Measurements from ENCODE around the gene GPBAR1. TPM values are rescaled to one million over a fixed set of nuclear protein-coding genes. Genes with fewer than 3 reads are reported as not detected.

Gene GPBAR1
- total and polyA plus RNA-seq, 4 donors, result 0.42 to 2.7 (median 1.8) TPM

DNA sequence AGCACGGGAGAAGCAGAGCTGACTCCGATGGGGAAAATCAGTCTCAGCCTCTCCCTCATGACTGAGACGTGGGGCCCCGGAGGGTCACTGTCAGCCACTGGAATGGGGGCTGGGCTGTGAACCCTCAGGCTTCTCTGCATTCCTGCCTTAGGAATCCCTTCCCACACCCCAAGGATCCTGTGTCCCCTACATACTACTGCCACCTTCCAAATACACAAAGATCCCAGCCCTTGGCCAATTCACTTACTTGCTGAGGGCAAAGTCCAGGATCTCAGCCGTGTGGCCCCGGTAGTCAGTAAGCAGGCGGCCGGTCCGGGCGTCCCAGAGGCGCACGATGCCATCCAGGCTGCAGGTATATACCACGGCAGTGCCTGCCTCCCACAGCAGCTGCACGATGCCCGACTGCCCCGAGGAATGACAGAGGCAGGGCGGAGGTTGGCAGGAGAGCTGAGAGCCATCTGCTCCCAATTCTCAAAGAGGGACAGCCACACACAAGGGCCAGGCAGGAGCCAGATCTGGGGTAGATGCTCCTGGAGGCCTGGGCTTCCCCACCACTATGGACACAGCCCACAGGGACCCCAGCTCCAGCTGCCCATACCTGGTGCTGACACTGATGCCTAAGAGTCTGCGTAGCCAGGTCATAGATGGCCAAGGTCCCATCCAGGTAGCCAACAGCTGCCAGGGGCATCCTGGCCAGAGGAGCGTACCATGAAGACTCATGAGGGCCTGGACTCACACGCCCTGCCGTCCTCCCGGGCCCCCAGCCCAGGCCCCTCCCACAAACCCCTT, 4.2 kb downstream of the GPBAR1 start:
- H3K27me3 ChIP-seq (ENCODE audit: control insufficient read depth in 4 of 4, insufficient read depth in 4 of 4, low read length in 3 of 4), result no peaks in the 10 kb centered on the region
- no peak overlapping the region for H3K4me3 ChIP-seq (ENCODE audit: low read depth in 1 of 3, low read length in 3 of 3)
- peaks cover 8 to 29% (median 13%) of the 10 kb centered on the region in 4 donors for H3K36me3 ChIP-seq (ENCODE audit: control insufficient read depth in 4 of 4, insufficient read depth in 3 of 4, low read depth in 1 of 4, low read length in 3 of 4)
- TF ChIP-seq SP1 (IDR thresholded peaks at IDR 0.05) (peak; percentile 81), RAD21 (IDR thresholded peaks at IDR 0.05) (peak in 1 of 2 donors; percentile 35), YY1 (IDR thresholded peaks at IDR 0.05) (no peak), NR2F2 (IDR thresholded peaks at IDR 0.05) (no peak), GABPA (IDR thresholded peaks at IDR 0.05 in 1 of 2, conservative IDR thresholded peaks at IDR 0.05 in 1 of 2) (no peak), FOXA2 (IDR thresholded peaks at IDR 0.05) (no peak), HNF4A (conservative IDR thresholded peaks at IDR 0.05) (peak; percentile 92 to 93), EGR1 (IDR thresholded peaks at IDR 0.05; ENCODE audit: low read depth in 2 of 2) (no peak), HNF4G (IDR thresholded peaks at IDR 0.05) (peak; percentile 78), FOXA1 (IDR thresholded peaks at IDR 0.05) (no peak), TAF1 (conservative IDR thresholded peaks at IDR 0.05) (no peak), RXRA (IDR thresholded peaks at IDR 0.05) (peak; percentile 27 to 40), JUND (IDR thresholded peaks at IDR 0.05) (no peak)
- TF ChIP-seq, protein P1, sequence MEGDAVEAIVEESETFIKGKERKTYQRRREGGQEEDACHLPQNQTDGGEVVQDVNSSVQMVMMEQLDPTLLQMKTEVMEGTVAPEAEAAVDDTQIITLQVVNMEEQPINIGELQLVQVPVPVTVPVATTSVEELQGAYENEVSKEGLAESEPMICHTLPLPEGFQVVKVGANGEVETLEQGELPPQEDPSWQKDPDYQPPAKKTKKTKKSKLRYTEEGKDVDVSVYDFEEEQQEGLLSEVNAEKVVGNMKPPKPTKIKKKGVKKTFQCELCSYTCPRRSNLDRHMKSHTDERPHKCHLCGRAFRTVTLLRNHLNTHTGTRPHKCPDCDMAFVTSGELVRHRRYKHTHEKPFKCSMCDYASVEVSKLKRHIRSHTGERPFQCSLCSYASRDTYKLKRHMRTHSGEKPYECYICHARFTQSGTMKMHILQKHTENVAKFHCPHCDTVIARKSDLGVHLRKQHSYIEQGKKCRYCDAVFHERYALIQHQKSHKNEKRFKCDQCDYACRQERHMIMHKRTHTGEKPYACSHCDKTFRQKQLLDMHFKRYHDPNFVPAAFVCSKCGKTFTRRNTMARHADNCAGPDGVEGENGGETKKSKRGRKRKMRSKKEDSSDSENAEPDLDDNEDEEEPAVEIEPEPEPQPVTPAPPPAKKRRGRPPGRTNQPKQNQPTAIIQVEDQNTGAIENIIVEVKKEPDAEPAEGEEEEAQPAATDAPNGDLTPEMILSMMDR (IDR thresholded peaks at IDR 0.05; ENCODE audit: low read depth, low read length, missing input control), result no peak
- TF ChIP-seq, protein P2, sequence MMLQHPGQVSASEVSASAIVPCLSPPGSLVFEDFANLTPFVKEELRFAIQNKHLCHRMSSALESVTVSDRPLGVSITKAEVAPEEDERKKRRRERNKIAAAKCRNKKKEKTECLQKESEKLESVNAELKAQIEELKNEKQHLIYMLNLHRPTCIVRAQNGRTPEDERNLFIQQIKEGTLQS (IDR thresholded peaks at IDR 0.05), result no peak
- TF ChIP-seq, protein P3, sequence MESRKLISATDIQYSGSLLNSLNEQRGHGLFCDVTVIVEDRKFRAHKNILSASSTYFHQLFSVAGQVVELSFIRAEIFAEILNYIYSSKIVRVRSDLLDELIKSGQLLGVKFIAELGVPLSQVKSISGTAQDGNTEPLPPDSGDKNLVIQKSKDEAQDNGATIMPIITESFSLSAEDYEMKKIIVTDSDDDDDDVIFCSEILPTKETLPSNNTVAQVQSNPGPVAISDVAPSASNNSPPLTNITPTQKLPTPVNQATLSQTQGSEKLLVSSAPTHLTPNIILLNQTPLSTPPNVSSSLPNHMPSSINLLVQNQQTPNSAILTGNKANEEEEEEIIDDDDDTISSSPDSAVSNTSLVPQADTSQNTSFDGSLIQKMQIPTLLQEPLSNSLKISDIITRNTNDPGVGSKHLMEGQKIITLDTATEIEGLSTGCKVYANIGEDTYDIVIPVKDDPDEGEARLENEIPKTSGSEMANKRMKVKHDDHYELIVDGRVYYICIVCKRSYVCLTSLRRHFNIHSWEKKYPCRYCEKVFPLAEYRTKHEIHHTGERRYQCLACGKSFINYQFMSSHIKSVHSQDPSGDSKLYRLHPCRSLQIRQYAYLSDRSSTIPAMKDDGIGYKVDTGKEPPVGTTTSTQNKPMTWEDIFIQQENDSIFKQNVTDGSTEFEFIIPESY (IDR thresholded peaks at IDR 0.05), result no peak
- TF ChIP-seq, protein P4, sequence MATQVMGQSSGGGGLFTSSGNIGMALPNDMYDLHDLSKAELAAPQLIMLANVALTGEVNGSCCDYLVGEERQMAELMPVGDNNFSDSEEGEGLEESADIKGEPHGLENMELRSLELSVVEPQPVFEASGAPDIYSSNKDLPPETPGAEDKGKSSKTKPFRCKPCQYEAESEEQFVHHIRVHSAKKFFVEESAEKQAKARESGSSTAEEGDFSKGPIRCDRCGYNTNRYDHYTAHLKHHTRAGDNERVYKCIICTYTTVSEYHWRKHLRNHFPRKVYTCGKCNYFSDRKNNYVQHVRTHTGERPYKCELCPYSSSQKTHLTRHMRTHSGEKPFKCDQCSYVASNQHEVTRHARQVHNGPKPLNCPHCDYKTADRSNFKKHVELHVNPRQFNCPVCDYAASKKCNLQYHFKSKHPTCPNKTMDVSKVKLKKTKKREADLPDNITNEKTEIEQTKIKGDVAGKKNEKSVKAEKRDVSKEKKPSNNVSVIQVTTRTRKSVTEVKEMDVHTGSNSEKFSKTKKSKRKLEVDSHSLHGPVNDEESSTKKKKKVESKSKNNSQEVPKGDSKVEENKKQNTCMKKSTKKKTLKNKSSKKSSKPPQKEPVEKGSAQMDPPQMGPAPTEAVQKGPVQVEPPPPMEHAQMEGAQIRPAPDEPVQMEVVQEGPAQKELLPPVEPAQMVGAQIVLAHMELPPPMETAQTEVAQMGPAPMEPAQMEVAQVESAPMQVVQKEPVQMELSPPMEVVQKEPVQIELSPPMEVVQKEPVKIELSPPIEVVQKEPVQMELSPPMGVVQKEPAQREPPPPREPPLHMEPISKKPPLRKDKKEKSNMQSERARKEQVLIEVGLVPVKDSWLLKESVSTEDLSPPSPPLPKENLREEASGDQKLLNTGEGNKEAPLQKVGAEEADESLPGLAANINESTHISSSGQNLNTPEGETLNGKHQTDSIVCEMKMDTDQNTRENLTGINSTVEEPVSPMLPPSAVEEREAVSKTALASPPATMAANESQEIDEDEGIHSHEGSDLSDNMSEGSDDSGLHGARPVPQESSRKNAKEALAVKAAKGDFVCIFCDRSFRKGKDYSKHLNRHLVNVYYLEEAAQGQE (IDR thresholded peaks at IDR 0.05), result no peak
- TF ChIP-seq, protein P5, sequence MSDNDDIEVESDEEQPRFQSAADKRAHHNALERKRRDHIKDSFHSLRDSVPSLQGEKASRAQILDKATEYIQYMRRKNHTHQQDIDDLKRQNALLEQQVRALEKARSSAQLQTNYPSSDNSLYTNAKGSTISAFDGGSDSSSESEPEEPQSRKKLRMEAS (IDR thresholded peaks at IDR 0.05), result peak; percentile 62
- no peak overlapping the region for H3K9ac ChIP-seq (ENCODE audit: low read depth in 1 of 2, low read length in 2 of 2)
- WGBS, result 53% methylated on average over 22 of the region's 22 CpGs
- no peaks in the 10 kb centered on the region for H3K9me3 ChIP-seq (ENCODE audit: control insufficient read depth in 4 of 4, low read length in 3 of 4)
- no peak for DNase-seq (ENCODE audit: low spot score)
- no peak overlapping the region for H3K27ac ChIP-seq (ENCODE audit: low read depth in 1 of 2, low read length in 2 of 2)
- peaks cover 1 to 37% (median 22%) of the 10 kb centered on the region in 4 donors for H3K4me1 ChIP-seq (ENCODE audit: control insufficient read depth in 4 of 4, insufficient read depth in 4 of 4, low read length in 3 of 4)

Measured in liver (tissue), 9 donors.